ENCODE data around the gene LILRB5.

DNA sequence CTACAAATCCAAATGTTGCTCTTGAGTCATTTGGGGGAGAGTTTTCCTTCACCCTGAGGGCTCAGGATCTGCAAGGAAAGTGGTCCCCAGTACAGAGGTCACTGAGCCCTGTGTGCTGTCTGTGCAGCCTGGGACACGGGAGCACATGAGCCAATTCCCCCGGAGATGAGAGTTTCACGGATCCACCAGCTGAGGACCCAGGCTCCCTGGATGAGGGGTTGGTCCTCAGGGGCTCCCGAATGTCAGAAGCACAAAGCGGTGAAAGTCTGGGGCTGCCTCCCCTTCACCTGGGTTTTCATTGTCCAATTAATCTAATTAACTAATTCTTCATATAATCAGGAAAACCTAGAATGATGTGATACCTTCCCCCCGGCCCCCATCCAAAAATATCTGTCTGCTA is 37.5 kb upstream of the LILRB5 start:
- no peak for TF ChIP-seq EHF (CRISPR knock-in tag; IDR thresholded peaks at IDR 0.05)
- TF ChIP-seq RFX5 (IDR thresholded peaks at IDR 0.05), result no peak
- TF ChIP-seq, protein P1, sequence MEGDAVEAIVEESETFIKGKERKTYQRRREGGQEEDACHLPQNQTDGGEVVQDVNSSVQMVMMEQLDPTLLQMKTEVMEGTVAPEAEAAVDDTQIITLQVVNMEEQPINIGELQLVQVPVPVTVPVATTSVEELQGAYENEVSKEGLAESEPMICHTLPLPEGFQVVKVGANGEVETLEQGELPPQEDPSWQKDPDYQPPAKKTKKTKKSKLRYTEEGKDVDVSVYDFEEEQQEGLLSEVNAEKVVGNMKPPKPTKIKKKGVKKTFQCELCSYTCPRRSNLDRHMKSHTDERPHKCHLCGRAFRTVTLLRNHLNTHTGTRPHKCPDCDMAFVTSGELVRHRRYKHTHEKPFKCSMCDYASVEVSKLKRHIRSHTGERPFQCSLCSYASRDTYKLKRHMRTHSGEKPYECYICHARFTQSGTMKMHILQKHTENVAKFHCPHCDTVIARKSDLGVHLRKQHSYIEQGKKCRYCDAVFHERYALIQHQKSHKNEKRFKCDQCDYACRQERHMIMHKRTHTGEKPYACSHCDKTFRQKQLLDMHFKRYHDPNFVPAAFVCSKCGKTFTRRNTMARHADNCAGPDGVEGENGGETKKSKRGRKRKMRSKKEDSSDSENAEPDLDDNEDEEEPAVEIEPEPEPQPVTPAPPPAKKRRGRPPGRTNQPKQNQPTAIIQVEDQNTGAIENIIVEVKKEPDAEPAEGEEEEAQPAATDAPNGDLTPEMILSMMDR (IDR thresholded peaks at IDR 0.05), result no peak
- no peak for TF ChIP-seq GATA3 (IDR thresholded peaks at IDR 0.05; ENCODE audit: borderline replicate concordance)
- no peak for TF ChIP-seq FOXS1 (CRISPR knock-in tag; IDR thresholded peaks at IDR 0.05)
- no peak for TF ChIP-seq POLR2A (IDR thresholded peaks at IDR 0.05; ENCODE audit: low read length)
- TF ChIP-seq EHMT2 (IDR thresholded peaks at IDR 0.05; ENCODE audit: low read depth), result no peak
